GM12801 (cell line): ENCODE results near the gene RUBCN.

ENCODE experiments used
- CTCF ChIP-seq: IDR thresholded peaks from one replicate; pipeline ENCODE4 v1.5.1; 2011; ENCODE audit warnings: control low read depth; ENCODE audit not compliant: insufficient read length; ENCODE audit errors: extremely low read depth

RUBCN gene

GRCh38 chr3:197746801-197747237 lies 10.1 kb upstream of the RUBCN start:
- TF ChIP-seq CTCF, result no peak

- TF ChIP-seq CTCF, result no peak
These were observed 9.5 kb upstream of the RUBCN start for GRCh38 chr3:197746209-197746608.

GRCh38 chr3:197742787-197743186 lies 6.1 kb upstream of the RUBCN start:
- no peak for TF ChIP-seq CTCF

- no peak for TF ChIP-seq CTCF
These were observed 1.2 kb upstream of the RUBCN start for GRCh38 chr3:197737749-197738462.

- no peak for TF ChIP-seq CTCF
These were observed 580 bp upstream of the RUBCN start for GRCh38 chr3:197737319-197737649.

- no peak for TF ChIP-seq CTCF
These were observed 654 bp downstream of the RUBCN start for GRCh38 chr3:197736010-197736490.

- no peak for TF ChIP-seq CTCF
These were observed 1.9 kb downstream of the RUBCN start for GRCh38 chr3:197734667-197735318.
